Measurements from ENCODE around the gene HLA-DQA1. TPM values are rescaled to one million over a fixed set of nuclear protein-coding genes. Genes with fewer than 3 reads are reported as not detected.

Gene HLA-DQA1
- total RNA-seq, 2 experiments from 2014 or later: 5.9 to 6.9 TPM

GRCh38 chr6:32664354-32664753 is 27.1 kb downstream of the HLA-DQA1 start:
- Histone ChIP-seq H3K4me3 (ENCODE audit: low read length) (no peak overlapping the region), H3K27ac (ENCODE audit: low read depth in 1 of 2, low read length in 2 of 2) (no peak overlapping the region), H3K27me3 (ENCODE audit: control insufficient read depth in 1 of 2, insufficient read depth in 2 of 2, low read length in 2 of 2) (no peaks in the 10 kb centered on the region), H3K9me3 (ENCODE audit: control insufficient read depth in 1 of 2, insufficient read depth in 1 of 2, low read length in 2 of 2) (no peaks in the 10 kb centered on the region), H3K36me3 (ENCODE audit: insufficient read depth, low read length) (no peaks in the 10 kb centered on the region), H3K4me1 (ENCODE audit: insufficient read depth, low read length) (peaks cover 4% of the 10 kb centered on the region)
- ATAC-seq (ENCODE audit: poor library complexity) (no peak), DNase-seq (no peak)
- Mint-ChIP-seq H3K9me3 (no peaks in the 10 kb centered on the region), H3K36me3 (ENCODE audit: low read depth) (no peaks in the 10 kb centered on the region), H3K4me1 (ENCODE audit: low read depth) (peaks cover 46% of the 10 kb centered on the region), H3K27ac (peak overlapping the region; percentile 72), H3K27me3 (peaks cover 8% of the 10 kb centered on the region), H3K4me3 (peak overlapping the region; percentile 83)
- CTCF ChIA-PET: no interaction called here
- no peak for TF ChIP-seq CTCF (IDR thresholded peaks at IDR 0.05)
- intact Hi-C loops (cut with DNase I, micrococcal nuclease): loop anchor here in 1 of 2 experiments (5.0 kb wide), 1 partner anchor 1247 kb away; no protein-coding TSS in a partner anchor
- POLR2A ChIA-PET: interaction anchor here (1.0 kb wide), 1 partner anchor 97 kb away, joined by 4 read pairs; no protein-coding TSS in a partner anchor

- peak in 10 of 14 experiments; percentile 1 to 67 (median 30) for DNase-seq
- Histone ChIP-seq H3K4me1 (ENCODE audit: insufficient read depth, low read length) (peaks cover 4% of the 10 kb centered on the region), H3K27me3 (ENCODE audit: control insufficient read depth in 1 of 2, insufficient read depth in 2 of 2, low read length in 2 of 2) (no peaks in the 10 kb centered on the region), H3K9me3 (ENCODE audit: control insufficient read depth in 1 of 2, insufficient read depth in 1 of 2, low read length in 2 of 2) (no peaks in the 10 kb centered on the region), H3K36me3 (ENCODE audit: insufficient read depth, low read length) (no peaks in the 10 kb centered on the region), H3K4me3 (ENCODE audit: low read length) (no peak overlapping the region), H3K27ac (ENCODE audit: low read depth in 1 of 2, low read length in 2 of 2) (no peak overlapping the region)
- H3K27ac Mint-ChIP-seq: peak overlapping the region; percentile 72
- peak; percentile 33 for ATAC-seq (ENCODE audit: poor library complexity)
- H3K4me1 Mint-ChIP-seq (ENCODE audit: low read depth): peaks cover 46% of the 10 kb centered on the region
- peak overlapping the region; percentile 83 for H3K4me3 Mint-ChIP-seq
- H3K9me3 Mint-ChIP-seq: no peaks in the 10 kb centered on the region
- H3K27me3 Mint-ChIP-seq: peaks cover 8% of the 10 kb centered on the region
- POLR2A ChIA-PET: interaction anchor here (1.0 to 1.9 kb wide), 3 partner anchors 32 to 229 kb away, joined by 3 to 5 read pairs (median 3); no protein-coding TSS in a partner anchor
- intact Hi-C loops (cut with DNase I, micrococcal nuclease): loop anchor here (1.0 to 5.0 kb wide), 2 partner anchors 97 to 1248 kb away; no protein-coding TSS in a partner anchor
- CTCF ChIA-PET: no interaction called here
- H3K36me3 Mint-ChIP-seq (ENCODE audit: low read depth): no peaks in the 10 kb centered on the region
- no peak for TF ChIP-seq CTCF (IDR thresholded peaks at IDR 0.05)
These were observed 27.7 kb downstream of the HLA-DQA1 start for GRCh38 chr6:32664827-32665362.

- Histone ChIP-seq H3K27ac (ENCODE audit: low read depth in 1 of 2, low read length in 2 of 2) (no peak overlapping the region), H3K9me3 (ENCODE audit: control insufficient read depth in 1 of 2, insufficient read depth in 1 of 2, low read length in 2 of 2) (no peaks in the 10 kb centered on the region), H3K4me3 (ENCODE audit: low read length) (peak overlapping the region; percentile 47), H3K27me3 (ENCODE audit: control insufficient read depth in 1 of 2, insufficient read depth in 2 of 2, low read length in 2 of 2) (no peaks in the 10 kb centered on the region), H3K36me3 (ENCODE audit: insufficient read depth, low read length) (no peaks in the 10 kb centered on the region), H3K4me1 (ENCODE audit: insufficient read depth, low read length) (peaks cover 4% of the 10 kb centered on the region)
- POLR2A ChIA-PET: interaction anchor here (1.0 to 1.9 kb wide), 4 partner anchors 32 to 306 kb away, joined by 3 to 5 read pairs (median 3); no protein-coding TSS in a partner anchor
- intact Hi-C loops (cut with DNase I, micrococcal nuclease): loop anchor here (1.0 to 2.0 kb wide), 2 partner anchors 43 to 97 kb away; no protein-coding TSS in a partner anchor
- peak overlapping the region; percentile 72 for H3K27ac Mint-ChIP-seq
- no peak for TF ChIP-seq CTCF (IDR thresholded peaks at IDR 0.05)
- H3K9me3 Mint-ChIP-seq: no peaks in the 10 kb centered on the region
- H3K36me3 Mint-ChIP-seq (ENCODE audit: low read depth): no peaks in the 10 kb centered on the region
- peak in 1 of 14 experiments; percentile 53 for DNase-seq
- peak overlapping the region; percentile 83 for H3K4me3 Mint-ChIP-seq
- no peak for ATAC-seq (ENCODE audit: poor library complexity)
- CTCF ChIA-PET: interaction anchor here (0.9 to 1.2 kb wide), 2 partner anchors 26 to 43 kb away, joined by 4 to 5 read pairs; no protein-coding TSS in a partner anchor
- H3K27me3 Mint-ChIP-seq: peaks cover 8% of the 10 kb centered on the region
- peaks cover 46% of the 10 kb centered on the region for H3K4me1 Mint-ChIP-seq (ENCODE audit: low read depth)
These were observed 28.5 kb downstream of the HLA-DQA1 start for GRCh38 chr6:32665661-32666060.

Measured in CD4-positive, alpha-beta T cell (primary cell).